PFSK-1 (cell line): ENCODE data around the gene EID2B.

Experiments
- POLR2AphosphoS5 ChIP-seq: IDR thresholded peaks from 2 replicates; pipeline ENCODE4 v1.6.1; 2012; ENCODE audit warnings: low read depth, mild to moderate bottlenecking, control low read depth, low read length, moderate library complexity
- TAF1 ChIP-seq: IDR thresholded peaks from 2 replicates; pipeline ENCODE4 v1.6.1; 2012; ENCODE audit warnings: low read length, control low read depth, borderline replicate concordance; ENCODE audit not compliant: insufficient read depth
- TF ChIP-seq, protein P1 (sequence below), 2 experiments: IDR thresholded peaks; 2 replicates each; pipeline versions ENCODE4 v1.6.1 to v1.8.0; 2011 to 2012; ENCODE audit warnings: low read depth in 2 of 2, low read length in 2 of 2, control low read depth in 1 of 2, inconsistent platforms in 1 of 2, mild to moderate bottlenecking in 1 of 2, moderate library complexity in 1 of 2; ENCODE audit not compliant: insufficient read depth in 1 of 2

DNA sequence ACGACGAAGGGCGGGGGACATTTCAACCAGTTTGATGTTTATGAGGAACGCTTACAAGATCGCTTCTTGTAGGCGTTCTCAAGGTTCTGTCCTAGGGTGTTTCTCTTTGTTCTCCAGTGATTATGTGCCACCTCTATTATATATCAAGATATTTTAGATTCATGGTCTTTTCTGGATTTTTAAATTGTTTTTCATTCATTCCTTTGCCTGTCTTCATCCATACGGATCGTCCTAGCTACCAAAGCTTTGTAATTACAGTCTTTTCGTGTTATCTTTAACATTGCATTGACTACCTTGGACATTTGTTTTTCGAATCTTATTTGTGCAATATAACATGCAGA is 7.7 kb upstream of the EID2B start:
- TF ChIP-seq, protein P1, sequence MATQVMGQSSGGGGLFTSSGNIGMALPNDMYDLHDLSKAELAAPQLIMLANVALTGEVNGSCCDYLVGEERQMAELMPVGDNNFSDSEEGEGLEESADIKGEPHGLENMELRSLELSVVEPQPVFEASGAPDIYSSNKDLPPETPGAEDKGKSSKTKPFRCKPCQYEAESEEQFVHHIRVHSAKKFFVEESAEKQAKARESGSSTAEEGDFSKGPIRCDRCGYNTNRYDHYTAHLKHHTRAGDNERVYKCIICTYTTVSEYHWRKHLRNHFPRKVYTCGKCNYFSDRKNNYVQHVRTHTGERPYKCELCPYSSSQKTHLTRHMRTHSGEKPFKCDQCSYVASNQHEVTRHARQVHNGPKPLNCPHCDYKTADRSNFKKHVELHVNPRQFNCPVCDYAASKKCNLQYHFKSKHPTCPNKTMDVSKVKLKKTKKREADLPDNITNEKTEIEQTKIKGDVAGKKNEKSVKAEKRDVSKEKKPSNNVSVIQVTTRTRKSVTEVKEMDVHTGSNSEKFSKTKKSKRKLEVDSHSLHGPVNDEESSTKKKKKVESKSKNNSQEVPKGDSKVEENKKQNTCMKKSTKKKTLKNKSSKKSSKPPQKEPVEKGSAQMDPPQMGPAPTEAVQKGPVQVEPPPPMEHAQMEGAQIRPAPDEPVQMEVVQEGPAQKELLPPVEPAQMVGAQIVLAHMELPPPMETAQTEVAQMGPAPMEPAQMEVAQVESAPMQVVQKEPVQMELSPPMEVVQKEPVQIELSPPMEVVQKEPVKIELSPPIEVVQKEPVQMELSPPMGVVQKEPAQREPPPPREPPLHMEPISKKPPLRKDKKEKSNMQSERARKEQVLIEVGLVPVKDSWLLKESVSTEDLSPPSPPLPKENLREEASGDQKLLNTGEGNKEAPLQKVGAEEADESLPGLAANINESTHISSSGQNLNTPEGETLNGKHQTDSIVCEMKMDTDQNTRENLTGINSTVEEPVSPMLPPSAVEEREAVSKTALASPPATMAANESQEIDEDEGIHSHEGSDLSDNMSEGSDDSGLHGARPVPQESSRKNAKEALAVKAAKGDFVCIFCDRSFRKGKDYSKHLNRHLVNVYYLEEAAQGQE (IDR thresholded peaks at IDR 0.05; ENCODE audit: insufficient read depth in 1 of 2, low read depth in 2 of 2, low read length in 2 of 2): no peak
- no peak for TF ChIP-seq TAF1
- no peak for TF ChIP-seq POLR2AphosphoS5
